Mononuclear cell (primary cell): ENCODE measurements around the gene HTR3A. TPM values are rescaled to one million over a fixed set of nuclear protein-coding genes. Genes with fewer than 3 reads are reported as not detected.

Experiments used
- H3K27me3 ChIP-seq: 2 replicates; pipeline ENCODE4 v1.6.0; 2011; ENCODE audit warnings: low read length, control low read depth; ENCODE audit not compliant: insufficient read depth
- H3K4me1 ChIP-seq: 2 replicates; pipeline ENCODE4 v1.5.1; 2011; ENCODE audit warnings: mild to moderate bottlenecking, low read length, control low read depth; ENCODE audit not compliant: insufficient read depth
- H3K4me3 ChIP-seq: 2 replicates; pipeline ENCODE4 v1.5.1; 2011; ENCODE audit warnings: mild to moderate bottlenecking, low read length, moderate library complexity
- H3K9me3 ChIP-seq: 2 replicates; pipeline ENCODE4 v1.5.1; 2011; ENCODE audit warnings: low read depth, mild to moderate bottlenecking, control low read depth, low read length
- total RNA-seq: library from RNA; depleted of rRNA; stranded (reverse); fragments of >200 nt; gene quantifications from one replicate; pipeline ENCODE4 v1.2.3, GENCODE V29; 2012

The HTR3A gene
- total RNA-seq, 1 donor: 0.21 TPM

DNA sequence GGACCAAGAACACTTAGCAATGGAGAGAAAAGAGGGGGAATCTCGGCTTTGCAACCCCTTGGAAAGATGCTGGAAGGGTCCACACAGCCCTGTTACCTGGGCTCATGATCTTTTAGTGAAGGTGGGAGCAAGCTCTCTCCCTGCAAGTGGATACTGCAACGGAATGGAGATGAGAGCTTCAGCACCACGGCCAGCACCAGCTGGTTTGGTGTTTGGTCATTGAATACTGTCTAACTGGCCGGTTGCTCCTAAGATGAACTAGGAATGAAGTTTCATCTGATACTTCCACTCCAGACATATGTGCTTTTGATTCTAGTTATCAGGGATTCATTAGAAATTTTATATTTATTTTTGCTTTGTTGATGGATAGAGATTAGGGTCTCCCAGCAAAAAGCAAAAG lies 16.3 kb downstream of the HTR3A start:
- Histone ChIP-seq H3K4me1 (no peaks in the 10 kb centered on the region), H3K9me3 (no peaks in the 10 kb centered on the region), H3K4me3 (no peak overlapping the region)

DNA sequence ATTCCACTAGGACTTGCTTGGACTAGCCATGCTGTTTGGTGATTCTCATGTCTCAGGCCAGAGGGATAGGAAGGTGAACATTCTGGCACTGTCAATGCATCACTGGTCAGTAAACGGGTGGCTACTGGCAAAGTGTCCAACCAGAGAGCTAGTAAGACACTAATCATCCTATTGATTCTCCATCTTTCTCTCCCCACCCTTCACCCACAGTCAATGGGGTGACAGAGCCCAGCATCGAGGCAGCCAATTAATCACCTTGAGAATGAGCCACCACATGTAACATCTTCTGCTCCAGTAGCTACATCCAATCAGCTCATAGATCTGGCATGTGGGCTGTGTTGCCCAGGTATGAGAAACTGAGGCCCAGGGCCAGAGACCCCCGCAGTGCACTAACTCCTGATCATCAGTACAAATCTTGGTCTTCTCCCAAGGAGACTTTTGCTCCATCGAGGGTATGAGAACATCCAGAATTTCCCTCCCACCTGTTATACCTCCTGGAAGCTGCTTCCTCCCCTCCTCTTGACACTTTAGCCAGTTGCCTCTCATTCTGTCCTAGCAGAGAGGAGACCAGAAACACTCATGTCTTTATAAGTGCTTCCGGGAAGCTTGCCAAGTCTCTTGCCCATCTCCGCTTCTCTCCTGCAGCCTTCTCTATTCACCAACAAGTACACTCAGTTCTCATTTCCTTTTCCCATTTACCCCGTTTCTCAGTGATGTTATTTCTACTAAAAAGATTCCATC lies 17.0 kb downstream of the HTR3A start:
- H3K27me3 ChIP-seq: no peaks in the 10 kb centered on the region
- no peak overlapping the region for H3K4me3 ChIP-seq
- H3K4me1 ChIP-seq: no peaks in the 10 kb centered on the region
- no peaks in the 10 kb centered on the region for H3K9me3 ChIP-seq

More for the DNA sequence above, 16.3 kb downstream of the HTR3A start:
- H3K27me3 ChIP-seq: no peaks in the 10 kb centered on the region

DNA sequence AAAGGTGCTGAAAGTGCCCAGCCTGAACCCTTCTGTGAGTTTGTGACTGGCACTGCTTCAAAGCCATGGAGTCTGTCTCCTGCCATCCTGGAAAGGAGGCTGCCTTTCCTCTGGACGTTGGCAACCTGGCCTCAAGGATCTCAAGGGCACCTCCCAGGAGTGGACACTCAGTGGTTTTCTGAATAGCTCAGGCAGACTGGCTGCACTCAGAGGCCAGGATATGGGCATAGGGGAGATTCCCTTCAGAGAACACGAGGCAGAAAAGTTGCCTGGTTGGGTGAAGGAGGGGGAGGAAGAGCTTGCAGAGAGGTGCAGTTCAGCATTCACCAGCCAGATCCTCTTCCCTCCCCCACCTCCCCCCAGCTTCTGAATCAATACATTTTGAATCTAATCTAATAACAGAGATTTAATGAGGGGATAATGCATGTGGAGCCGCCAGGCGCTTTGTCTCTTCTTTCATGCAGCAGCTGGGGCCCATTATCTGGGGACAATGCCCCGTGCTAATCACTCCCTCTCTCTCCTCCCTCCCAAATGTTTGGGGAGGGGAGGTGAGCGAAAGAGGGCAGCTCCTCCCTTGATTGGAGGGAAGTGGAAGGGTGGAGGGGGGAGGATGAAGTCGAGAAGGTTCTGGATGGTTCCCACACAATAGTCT lies 17.7 kb downstream of the HTR3A start:
- no peaks in the 10 kb centered on the region for H3K9me3 ChIP-seq
- no peaks in the 10 kb centered on the region for H3K4me1 ChIP-seq
- H3K4me3 ChIP-seq: no peak overlapping the region
- H3K27me3 ChIP-seq: no peaks in the 10 kb centered on the region

DNA sequence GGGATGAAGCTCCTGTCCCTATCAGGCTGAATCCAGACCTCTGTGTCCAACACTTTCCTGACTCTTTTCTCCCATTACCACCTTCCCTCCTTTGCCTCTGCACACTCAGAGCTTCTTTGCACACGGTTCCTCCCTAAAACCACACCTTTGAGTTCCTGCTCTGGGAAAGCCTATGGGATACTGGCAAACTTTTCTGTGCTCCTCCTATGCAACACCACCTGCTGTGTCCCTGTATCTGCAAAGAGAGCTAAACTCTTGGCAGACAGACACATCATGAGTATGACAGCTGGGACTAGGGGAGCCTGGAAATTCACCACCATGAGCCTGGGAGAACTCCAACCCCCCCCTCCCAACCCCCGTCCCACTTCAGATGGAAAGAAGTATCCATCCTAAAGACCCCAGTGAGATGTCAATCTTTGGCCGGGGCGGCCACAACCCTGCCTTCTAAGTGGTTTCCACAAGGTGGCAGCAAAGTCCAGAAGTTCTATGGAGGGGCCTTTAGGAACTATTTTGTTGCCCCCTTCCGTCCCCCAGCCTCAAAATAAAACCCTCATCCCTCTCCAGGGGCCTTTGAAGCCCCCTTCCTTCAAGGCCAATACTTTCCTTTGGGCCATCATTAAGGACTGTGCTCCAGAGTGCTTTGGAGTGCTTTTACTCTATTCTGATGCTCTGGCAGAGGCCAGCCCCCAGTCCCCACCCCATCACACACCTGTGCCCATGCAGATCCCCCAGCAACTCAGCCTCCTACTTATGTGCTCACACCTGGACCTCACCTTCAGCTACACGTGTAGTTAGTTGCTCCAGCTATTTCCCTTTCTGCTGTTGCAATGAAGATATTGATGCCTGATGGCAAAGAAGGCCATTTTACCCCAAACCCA lies 19.4 kb downstream of the HTR3A start:
- Histone ChIP-seq H3K4me1 (no peaks in the 10 kb centered on the region), H3K27me3 (no peaks in the 10 kb centered on the region), H3K9me3 (no peaks in the 10 kb centered on the region), H3K4me3 (no peak overlapping the region)

DNA sequence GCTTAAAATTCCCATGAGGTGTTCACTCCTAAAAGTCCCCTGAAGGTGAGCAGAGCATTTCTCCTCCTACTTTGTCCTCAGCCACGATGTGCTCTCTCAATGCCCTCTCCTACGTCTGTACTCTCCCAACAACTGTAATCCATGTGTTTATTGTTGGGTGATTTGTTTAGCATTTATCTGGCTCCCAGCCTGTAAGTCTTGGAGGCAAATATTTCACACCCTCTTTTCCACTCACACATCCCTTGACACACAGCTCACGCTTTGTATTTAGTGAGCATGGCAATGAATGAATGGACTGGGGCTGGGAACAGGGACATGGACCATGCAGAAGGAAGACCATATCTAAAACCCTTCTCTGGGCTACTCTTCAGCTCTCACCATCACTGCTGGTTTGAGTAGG lies 22.6 kb downstream of the HTR3A start:
- H3K4me1 ChIP-seq: no peaks in the 10 kb centered on the region

DNA sequence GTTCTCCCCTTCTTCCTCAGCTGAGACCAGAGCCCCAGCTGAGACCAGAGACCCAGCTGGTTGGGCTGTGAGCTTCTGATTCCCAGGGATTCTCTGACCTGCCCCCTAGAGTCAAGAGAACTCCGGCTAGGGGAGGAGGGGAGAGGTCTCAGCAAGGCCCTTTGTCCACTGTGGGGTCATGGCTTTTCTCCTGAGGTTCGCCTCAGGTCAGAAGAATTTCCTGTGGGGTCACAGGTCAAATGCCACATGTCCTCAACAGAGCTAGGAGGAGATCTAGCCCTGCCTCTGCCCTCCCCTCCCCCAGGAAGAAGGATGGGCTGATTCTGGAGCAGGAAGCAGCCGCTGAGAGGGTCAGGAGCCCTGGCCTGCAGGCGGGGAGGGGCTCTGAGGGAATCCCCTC lies 23.7 kb downstream of the HTR3A start:
- Histone ChIP-seq H3K9me3 (no peaks in the 10 kb centered on the region), H3K4me1 (no peaks in the 10 kb centered on the region), H3K4me3 (no peak overlapping the region), H3K27me3 (no peaks in the 10 kb centered on the region)

More for the DNA sequence above, 22.6 kb downstream of the HTR3A start:
- no peaks in the 10 kb centered on the region for H3K27me3 ChIP-seq
- no peak overlapping the region for H3K4me3 ChIP-seq
- H3K9me3 ChIP-seq: no peaks in the 10 kb centered on the region

DNA sequence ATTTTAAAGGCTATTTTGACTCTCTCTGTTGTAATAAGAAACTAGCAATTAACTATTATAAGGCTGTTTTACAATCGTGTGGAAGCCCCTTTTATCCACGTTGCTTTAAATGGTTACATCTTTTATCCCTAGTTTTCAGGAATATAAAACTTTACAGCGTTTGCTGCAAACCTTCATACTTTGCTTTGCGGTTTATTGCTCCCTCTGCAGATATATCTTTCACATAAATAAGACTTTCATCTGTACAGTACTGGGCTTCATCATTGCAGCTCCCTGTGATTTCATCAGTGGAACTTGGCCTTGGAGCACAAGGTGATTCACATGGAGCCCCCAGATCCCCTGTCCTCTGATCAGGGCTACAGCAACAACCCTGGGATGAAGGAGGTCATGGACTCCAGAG lies 25.6 kb downstream of the HTR3A start:
- no peak overlapping the region for H3K4me3 ChIP-seq
- no peaks in the 10 kb centered on the region for H3K9me3 ChIP-seq
- no peaks in the 10 kb centered on the region for H3K4me1 ChIP-seq
- H3K27me3 ChIP-seq: no peaks in the 10 kb centered on the region

DNA sequence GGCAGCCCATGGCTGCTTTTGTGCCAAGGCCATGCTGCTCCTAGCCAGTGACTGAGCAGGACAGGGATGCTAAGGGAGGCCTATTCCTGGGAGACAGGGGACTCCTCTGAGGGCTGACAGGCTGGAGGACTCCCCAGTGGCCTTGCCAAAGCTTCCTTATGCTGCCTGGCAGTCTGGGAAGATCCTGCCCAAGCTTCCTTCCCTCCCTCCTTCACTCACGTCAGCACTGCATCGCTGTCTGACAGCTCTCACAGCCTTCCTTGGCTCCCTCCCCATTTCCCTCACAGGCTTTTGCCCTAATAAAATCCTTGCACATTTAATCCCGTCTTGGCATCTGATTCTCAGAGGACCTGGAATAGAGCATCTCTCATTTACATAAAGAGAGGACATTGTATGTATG lies 26.5 kb downstream of the HTR3A start:
- Histone ChIP-seq H3K27me3 (no peaks in the 10 kb centered on the region), H3K9me3 (no peaks in the 10 kb centered on the region), H3K4me3 (no peak overlapping the region), H3K4me1 (no peaks in the 10 kb centered on the region)

DNA sequence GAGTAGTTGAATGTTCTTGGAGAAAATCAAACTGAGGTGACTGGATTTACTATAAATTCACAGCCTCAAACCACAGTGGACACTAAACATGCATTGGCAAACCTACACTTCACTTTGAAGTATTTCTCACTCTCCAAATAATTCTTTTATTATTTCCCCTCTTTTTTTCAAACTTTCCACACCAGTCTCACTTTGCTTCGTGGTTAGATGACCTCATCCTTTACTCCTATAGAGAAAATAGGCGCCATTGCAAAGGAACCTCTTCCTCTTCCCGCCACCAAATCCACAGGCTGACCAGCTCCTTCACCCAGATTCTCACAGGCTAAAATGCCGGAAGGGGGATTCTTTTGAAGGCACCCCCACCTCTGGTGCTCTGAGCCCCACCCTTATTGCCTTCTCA lies 33.4 kb downstream of the HTR3A start:
- Histone ChIP-seq H3K4me1 (no peaks in the 10 kb centered on the region), H3K9me3 (no peaks in the 10 kb centered on the region), H3K27me3 (no peaks in the 10 kb centered on the region), H3K4me3 (no peak overlapping the region)

DNA sequence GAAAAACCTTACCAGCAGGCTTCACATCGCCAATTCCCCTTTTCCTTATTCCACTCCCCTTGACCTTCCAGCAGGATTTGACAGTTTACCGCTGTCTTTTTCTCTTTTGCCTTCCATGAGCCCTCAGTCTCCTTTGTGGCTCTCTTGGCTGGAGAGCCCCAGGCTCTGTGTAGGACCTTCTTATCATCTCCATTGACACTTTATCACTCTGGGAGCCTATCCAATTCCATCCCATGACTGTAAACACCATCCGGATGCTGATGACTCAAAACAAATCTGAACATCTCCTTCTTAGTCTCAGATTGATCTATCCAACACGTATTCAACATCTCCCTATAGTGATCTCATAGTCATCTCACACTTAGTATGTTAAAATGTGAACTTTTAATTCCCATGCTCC lies 36.0 kb downstream of the HTR3A start:
- Histone ChIP-seq H3K4me1 (no peaks in the 10 kb centered on the region), H3K9me3 (no peaks in the 10 kb centered on the region), H3K4me3 (no peak overlapping the region)

DNA sequence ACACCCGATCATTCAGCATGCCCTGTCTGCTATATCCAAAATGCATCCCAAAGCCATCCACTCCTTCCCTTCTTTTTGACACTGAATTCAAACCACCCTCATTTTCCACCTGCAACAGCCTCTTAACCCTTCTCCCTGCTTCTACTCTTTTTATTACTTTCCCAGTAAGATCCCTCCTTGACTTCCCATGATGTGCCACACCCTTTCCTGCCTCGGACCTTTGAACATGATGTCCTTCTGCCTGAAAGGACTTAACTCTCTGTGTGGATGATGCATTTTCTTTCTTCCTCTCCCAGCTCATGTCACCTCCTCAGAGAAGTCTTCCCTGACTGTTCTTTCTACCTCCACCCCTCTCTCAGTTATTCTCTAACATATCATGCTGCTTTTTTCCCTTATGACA lies 36.5 kb downstream of the HTR3A start:
- no peaks in the 10 kb centered on the region for H3K4me1 ChIP-seq
- H3K4me3 ChIP-seq: no peak overlapping the region
- no peaks in the 10 kb centered on the region for H3K27me3 ChIP-seq
- no peaks in the 10 kb centered on the region for H3K9me3 ChIP-seq

More for the DNA sequence above, 36.0 kb downstream of the HTR3A start:
- no peaks in the 10 kb centered on the region for H3K27me3 ChIP-seq

DNA sequence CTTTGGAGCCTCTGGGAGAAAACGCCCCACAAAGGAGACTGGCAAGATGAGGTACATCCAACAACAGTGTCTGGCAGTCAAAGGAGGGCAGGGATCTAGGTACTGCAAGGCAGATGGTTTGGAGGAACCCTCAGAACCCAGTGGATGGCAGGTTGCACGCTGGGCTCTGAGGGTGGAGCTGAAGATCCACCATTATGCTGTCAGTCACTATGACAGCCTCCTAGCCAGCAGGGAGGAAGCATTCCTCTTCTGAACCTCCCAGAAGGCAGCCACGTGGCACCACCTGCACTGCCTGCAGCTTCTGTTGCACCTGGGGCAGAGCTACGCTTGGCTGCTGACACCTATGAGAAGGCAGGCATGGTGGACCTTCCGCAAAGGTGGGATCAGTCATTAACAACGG lies 40.2 kb downstream of the HTR3A start:
- Histone ChIP-seq H3K4me1 (no peaks in the 10 kb centered on the region), H3K9me3 (no peaks in the 10 kb centered on the region), H3K4me3 (no peak overlapping the region), H3K27me3 (no peaks in the 10 kb centered on the region)

DNA sequence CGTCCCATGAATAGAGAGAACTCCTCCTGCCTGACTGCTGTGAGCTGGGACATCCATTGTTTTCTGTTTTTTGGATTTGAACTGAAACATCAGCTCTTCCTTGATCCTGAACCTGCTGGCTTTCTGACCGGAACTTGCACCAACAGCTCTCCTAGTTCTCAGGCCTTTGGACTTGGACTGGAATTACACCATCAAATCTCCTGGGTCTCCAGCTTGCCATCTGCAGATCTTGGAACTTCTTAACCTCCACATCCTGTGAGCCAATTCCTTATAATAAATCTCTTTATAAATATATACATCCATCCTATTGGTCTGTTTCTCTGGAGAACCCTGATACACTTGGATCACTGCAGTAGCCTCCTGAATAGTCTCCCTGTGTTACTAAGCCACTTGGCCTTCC lies 42.1 kb downstream of the HTR3A start:
- Histone ChIP-seq H3K9me3 (no peaks in the 10 kb centered on the region), H3K4me3 (no peak overlapping the region), H3K4me1 (no peaks in the 10 kb centered on the region), H3K27me3 (no peaks in the 10 kb centered on the region)

DNA sequence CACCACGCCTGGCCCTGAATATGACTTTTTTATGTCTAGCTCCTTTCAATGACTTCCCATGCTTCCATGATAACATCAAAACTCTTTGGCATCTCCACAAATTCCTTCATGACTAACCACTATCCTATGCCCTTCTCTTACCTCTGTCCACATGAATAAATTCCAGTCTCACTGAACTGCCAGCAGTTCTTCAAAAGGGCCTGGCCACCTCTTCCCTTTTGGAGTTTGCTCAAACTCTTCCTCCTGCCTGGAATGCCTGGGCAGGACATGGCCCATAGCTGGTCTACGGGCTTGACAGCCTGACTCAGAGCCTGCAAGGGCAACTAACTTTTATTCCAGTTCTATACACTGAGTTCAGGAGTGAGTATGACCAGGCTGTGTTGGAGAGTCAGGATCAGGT lies 42.8 kb downstream of the HTR3A start:
- Histone ChIP-seq H3K9me3 (no peaks in the 10 kb centered on the region), H3K4me3 (no peak overlapping the region), H3K4me1 (no peaks in the 10 kb centered on the region), H3K27me3 (no peaks in the 10 kb centered on the region)

DNA sequence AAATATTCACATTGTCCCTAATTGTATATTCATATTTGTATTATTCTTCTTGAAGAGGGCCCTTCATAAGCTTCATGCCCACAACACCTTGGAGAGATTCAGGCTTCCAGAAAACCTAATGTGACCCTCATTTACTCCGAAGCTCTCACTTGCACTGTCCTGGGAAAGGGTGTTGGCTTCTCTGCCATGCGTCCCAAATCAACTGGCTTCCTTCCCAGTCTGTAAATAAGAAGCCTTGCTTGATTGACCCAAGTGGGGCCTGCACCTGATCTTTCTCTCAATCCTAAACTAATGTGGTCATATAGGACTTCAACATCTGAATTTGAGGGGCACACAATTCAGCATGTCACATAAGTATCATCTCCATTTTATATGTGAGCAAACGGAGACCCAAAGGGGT lies 44.1 kb downstream of the HTR3A start:
- Histone ChIP-seq H3K4me3 (no peak overlapping the region), H3K4me1 (no peaks in the 10 kb centered on the region), H3K9me3 (no peaks in the 10 kb centered on the region), H3K27me3 (no peaks in the 10 kb centered on the region)
